Stimulated activated CD8-positive, alpha-beta memory T cell treated with anti-CD3 and anti-CD28 coated beads, Interleukin-12 subunit alpha, Interleukin-12 subunit beta, amount 100 ng/mL, for 1 hour (primary cell): ENCODE results near the gene ROBO1.
"Not testable (repeated sequence)": the region's sequence is repeated elsewhere in the genome, so short reads cannot be mapped to it uniquely, and the experiment has no call there.

Experiments used
- DNase-seq: peaks from one replicate; pipeline ENCODE4 v3.0.0-alpha.2; 2020; ENCODE audit warnings: low read depth

ROBO1 gene

DNA sequence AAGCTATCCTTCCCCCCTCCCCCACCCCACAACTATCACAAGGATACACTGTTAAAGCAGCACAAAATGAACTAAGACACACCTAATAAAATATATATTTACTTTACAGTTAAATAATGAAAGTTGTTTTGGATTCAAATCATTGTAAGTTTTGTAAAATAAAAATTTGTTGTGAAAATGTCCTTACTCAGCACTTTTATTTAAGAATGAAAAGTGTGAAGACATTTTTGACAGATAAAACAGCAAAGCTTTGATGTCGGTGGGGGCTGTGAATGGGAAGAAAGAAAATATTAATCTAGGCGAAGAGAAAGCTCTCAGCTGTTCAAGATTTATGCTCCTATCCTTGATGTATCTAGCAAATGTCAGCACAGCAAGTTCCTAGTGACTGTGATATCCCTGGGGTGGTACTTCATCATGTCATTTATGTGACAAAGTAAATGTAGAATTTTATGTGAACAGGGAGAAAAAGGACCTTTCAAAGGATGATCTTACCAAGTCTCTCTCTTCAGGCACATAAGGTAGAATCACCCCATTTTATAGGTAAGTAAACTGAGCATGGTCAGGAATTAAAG, 216.4 kb downstream of the ROBO1 start:
- DNase-seq: no peak

GRCh38 chr3:79543218-79543982, 224.4 kb downstream of the ROBO1 start:
- no peak for DNase-seq

- no peak for DNase-seq
Observed at GRCh38 chr3:79534727-79535126, 233.1 kb downstream of the ROBO1 start.

- DNase-seq: no peak
Observed at GRCh38 chr3:79531566-79532295, 236.1 kb downstream of the ROBO1 start.

- DNase-seq: no peak
Observed at GRCh38 chr3:79521221-79521848, 246.5 kb downstream of the ROBO1 start.

DNA sequence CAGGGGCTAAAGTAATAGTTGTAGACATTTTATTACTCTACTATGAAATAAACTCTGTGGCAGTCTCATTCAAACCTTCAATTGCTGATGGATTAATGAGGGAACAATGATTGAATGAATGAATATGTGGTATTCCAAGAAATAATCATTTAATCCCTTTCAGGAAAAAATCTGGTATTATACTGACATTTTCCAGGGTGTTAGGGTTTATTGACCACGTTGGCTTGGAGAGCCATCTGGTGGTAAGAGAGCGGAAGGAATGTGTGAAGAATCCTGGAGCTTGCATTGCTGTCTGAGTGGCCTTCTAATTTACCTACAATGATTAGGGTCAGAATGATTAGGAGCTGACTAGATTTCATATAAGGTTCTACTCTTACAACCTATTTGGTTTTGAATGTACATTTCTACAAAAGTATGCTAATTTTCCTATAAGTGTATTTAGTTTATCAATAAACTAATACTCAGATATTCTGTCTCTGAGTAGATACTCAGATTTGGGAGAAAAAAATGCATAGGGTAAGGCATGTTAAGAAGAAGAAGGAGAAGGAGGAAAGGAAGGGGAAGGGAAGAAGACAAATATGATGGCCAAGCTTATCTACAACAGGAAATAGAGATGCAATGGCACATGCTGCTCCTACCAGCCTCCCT, 249.9 kb downstream of the ROBO1 start:
- DNase-seq: no peak

DNA sequence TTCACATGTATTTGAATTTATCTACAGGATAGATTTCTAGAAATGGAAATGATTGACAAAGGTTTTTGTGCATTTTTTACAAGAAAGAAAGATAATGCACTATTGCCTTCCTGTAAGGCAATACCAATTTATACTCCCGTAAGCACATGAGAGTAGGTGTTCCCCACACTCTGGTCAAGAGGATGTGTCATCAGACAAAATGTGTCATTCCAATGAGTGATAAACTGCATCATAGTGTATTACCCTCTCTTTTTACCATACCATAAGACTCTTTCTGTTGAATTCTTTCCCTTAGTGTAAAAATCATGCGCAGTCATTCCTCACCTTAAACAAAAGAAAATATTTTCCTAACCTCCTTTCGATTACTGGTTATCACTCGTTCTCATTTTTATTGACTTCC, 251.0 kb downstream of the ROBO1 start:
- no peak for DNase-seq

- DNase-seq: no peak
Observed at GRCh38 chr3:79515072-79515471, 252.7 kb downstream of the ROBO1 start.

DNA sequence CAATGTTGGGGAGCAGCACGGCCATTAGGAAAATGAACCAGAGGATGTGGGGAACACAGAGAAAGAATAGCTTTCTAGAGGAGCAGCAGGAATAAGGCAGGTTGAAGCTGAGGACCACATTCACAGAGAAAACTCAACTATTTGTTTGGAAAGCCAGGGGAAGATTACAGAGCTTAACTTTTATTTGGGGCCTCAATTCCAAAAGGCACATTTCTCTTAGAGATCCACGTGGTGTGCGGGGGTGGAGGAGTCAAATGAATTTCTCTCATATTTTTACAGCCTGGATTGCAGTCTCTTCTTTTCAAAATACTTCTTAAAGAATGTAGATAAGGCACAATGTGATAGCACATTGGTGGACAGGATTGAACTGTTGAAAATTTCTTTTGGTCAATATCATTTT, 253.7 kb downstream of the ROBO1 start:
- DNase-seq: no peak

DNA sequence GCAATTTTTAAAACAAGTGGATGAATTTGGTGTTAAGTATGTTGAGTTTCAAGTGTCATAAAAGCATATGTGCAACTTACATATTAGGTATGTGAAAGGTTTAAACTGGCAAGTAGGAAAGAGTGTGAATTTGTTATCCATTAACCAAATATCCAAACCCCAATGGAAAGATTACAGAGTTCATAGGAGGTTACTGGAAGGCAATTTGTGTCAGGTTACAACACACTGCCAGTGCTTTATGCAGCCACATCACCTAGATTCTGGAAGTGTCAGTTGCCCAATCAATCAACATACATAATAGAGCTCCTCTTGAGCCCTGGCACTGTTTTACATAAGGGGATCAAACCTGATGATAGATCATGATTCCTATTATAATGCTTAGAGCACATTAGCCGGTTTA, 261.0 kb downstream of the ROBO1 start:
- no peak for DNase-seq

GRCh38 chr3:79502216-79502681, 265.5 kb downstream of the ROBO1 start:
- DNase-seq: not testable (repeated sequence)

- DNase-seq: no peak
Observed at GRCh38 chr3:79497447-79498111, 270.2 kb downstream of the ROBO1 start.

DNA sequence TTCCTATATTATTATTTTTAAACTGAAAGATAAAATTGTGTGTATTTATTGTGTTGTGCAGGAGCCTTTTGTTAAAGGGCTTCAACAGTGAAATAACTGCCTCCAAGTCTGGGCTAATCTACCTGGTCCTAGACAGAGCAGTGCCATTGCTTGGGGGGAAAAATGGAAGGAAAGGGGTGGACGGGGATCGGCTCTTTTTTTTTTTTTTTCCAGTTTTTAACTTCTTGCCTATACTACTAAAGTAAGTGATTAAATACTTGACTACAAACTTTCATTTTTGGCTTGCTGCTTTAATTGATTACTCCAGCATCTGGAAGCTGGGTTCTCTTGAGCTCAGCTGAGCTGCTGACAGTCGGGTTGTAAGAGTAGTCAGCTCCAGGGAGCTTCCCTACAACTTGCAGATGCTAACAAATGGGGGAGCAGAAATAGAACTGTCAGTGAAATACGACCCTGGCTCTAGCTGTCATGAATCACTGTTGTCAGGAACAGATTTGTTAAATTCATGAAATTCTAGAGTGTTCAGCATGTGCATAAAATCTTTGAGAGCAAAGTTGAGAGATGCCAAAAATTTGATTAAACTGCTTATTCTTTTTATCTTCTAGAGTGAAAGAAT, 276.7 kb downstream of the ROBO1 start:
- no peak for DNase-seq

GRCh38 chr3:79490165-79491028, 277.4 kb downstream of the ROBO1 start:
- no peak for DNase-seq

GRCh38 chr3:79488407-79488806, 279.4 kb downstream of the ROBO1 start:
- DNase-seq: no peak

DNA sequence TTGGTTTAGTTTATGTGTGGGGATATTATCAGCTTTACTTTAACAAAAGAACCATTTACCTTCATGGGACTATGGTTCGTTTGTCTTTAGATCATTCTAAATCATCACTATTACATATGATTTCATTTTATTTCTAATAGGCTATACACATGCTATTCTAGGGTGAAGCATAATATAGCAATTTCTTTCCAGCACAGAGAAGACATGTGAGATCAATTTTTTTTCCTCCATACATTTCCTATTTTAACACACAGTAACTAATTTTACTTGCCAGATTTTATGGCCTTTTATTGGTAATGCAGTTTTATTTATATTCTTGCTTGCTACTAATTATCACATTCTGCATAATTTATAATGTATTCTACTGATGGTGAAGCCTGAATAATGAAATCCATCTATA, 287.1 kb downstream of the ROBO1 start:
- DNase-seq: no peak

GRCh38 chr3:79478620-79479019, 289.2 kb downstream of the ROBO1 start:
- DNase-seq: no peak

GRCh38 chr3:79477242-79477641, 290.6 kb downstream of the ROBO1 start:
- DNase-seq: no peak

- DNase-seq: no peak
Observed at GRCh38 chr3:79473993-79474392, 293.8 kb downstream of the ROBO1 start.

DNA sequence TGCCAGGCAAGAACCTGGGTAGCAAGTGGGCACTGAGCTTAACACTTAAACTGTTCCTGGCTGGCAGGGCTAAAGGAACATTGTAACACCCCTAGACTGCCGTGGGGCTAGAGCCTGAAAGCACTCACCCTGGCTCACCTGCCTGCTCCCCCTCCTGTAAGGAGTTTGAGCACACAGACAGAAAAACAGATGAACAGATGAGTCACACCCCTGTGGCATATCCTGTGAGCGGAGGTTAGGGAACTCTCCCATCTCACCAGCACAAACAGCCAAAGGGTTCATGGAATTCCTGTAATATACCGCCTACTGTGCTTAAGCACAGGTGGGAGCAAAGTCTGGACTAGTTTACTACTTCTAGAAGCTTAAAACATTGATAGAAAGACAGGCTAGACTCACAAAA, 300.1 kb downstream of the ROBO1 start:
- DNase-seq: no peak
